ENCODE measurements around the gene HID1.
"Not testable (repeated sequence)": the region's sequence is repeated elsewhere in the genome, so short reads cannot be mapped to it uniquely, and the experiment has no call there.

The HID1 gene

DNA sequence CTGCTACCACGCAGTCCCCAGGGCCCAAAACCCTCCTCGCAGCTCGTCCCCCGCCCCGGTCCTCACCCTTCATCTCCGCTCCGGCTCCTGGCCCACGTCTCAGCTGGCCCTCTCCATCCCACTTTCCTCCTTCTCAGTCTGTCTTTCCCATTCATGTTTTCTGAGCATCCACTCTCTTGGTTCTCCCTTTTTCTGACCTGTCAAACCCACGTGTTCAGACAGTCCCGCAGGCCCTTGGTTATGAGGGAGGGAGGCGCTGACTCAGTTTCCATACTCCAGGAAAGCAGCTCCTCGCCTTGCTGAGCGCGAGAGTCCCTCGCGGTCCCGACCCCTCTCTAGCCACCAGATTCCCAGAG lies 392 bp upstream of the HID1 start:
- intact Hi-C loops (cut with DNase I) = loop anchor here (10.0 kb wide), 1 partner anchor 212 kb away; the partner anchor contains the start of gene SUMO2
- DNase-seq = no peak

DNA sequence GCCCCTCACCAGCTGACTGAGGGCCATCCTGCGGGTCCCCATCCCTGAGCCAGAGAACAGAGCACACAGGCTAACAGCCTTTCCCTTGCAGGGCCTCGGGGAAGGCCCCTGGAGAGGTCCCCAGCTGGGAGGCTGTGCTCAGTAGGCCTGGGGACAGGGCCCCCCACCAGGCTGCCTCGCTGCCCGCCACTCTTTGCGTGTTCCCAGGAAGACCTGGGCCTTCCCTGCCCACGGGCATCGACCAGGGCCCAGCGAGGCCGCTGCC lies 785 bp downstream of the HID1 start:
- intact Hi-C loops (cut with DNase I) = loop anchor here (10.0 kb wide), 1 partner anchor 213 kb away; the partner anchor contains the start of gene SUMO2
- no peak for DNase-seq

GRCh38 chr17:74971069-74971841 lies 1.3 kb downstream of the HID1 start:
- no peak for DNase-seq
- intact Hi-C loops (cut with DNase I) = loop anchor here (10.0 kb wide), 1 partner anchor 214 kb away; the partner anchor contains the start of gene SUMO2

DNA sequence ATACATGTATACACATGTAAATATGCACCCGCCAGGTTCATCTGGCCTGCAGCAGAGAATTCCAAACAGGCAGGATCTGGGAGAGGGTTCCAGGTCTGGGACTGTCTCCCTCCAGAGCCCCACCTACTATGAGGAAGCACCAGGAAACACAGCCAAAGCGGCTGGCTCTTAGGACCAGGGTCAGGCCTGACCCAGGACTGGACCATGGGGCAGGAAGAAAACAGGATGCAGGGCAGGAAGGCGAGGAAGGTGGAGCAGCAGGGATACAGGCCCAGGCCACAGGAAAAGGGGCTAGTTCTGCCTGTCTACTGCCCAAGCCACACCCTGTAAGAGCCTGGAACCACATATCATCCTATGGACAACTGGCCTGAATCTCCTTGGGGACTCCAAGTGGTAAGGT lies 2.2 kb downstream of the HID1 start:
- no peak for DNase-seq
- intact Hi-C loops (cut with DNase I) = loop anchor here (10.0 kb wide), 1 partner anchor 214 kb away; the partner anchor contains the start of gene SUMO2

DNA sequence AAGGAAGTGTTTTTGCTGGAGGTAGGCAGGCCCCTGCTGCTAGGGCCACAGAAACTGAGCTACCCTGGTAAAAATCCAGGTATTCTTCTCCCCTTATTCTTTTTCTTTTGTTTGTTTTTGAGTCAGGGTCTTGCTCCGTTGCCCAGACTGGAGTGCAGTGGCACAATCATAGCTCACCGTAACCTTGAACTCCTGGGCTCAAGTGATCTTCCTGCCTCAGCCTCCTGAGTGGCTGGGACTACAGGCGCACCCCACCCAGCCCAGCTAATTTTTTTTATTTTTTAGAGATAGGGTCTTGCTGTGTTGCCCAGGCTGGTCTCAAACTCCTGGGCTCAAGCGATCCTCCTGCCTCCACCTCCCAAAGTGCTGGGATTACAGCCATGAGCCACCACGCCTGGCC lies 3.1 kb downstream of the HID1 start:
- DNase-seq; intact Hi-C loops (cut with DNase I): not testable (repeated sequence)

DNA sequence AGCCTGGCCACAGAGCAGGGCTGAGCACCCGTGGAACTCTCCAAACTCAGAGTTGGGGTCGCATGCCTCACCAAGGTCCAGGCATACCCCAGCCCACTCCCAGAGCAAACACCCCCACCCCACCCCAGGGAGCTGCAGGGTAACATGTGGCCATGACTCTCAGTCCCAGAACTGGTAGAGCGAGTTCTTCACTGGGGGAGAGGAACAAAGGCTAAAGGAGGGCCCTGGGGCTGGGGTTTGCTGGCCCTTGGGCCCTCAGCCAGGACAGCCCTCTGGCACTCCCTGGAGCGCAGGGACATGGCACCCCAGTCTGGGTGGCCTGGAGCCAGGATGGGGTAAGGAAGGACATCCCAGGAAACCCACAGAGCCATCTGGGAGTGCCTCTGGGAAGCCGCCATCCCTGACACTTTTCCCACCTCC lies 4.2 kb downstream of the HID1 start:
- no peak for DNase-seq
- intact Hi-C loops (cut with DNase I) = no loop called here

DNA sequence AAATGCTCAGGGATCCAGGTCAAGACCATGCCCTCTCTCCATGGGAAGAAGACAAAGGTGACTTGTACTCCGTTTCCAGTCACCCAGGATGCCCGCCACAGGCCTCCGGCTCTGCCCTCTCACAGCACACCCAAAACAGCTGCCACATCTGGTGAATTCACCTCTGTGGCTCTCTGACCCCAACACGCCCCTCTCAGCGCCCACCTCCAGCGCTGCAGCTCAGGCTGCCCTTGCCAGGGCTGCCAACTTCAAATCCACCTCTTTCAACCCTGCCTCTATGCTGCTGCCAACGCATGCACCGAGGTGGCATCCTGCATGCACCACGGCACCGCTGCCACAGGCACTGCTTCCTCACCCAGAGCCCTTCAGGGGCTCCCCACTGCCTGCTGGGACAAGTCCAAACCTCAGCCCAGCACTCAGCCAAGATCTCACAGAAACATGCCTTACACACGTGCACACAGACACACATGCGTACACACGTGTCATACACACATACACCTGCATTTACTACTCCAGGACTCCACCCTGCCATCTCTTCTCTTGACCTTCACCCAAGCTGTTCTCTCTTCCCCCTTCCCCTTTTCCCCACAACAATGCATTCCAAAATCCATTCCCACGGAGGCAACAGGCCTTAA lies 7.5 kb downstream of the HID1 start:
- intact Hi-C loops (cut with DNase I) = loop anchor here (5.0 kb wide), 1 partner anchor 67 kb away; no protein-coding TSS in a partner anchor
- DNase-seq = no peak

- no peak for DNase-seq
- intact Hi-C loops (cut with DNase I) = loop anchor here (5.0 kb wide), 1 partner anchor 68 kb away; no protein-coding TSS in a partner anchor
Observed at GRCh38 chr17:74964246-74964761, 8.3 kb downstream of the HID1 start.

GRCh38 chr17:74963656-74964055 lies 8.9 kb downstream of the HID1 start:
- intact Hi-C loops (cut with DNase I) = loop anchor here (5.0 kb wide), 1 partner anchor 69 kb away; no protein-coding TSS in a partner anchor
- peak in 3 of 42 donors; percentile 20 to 52 (median 36) for DNase-seq

DNA sequence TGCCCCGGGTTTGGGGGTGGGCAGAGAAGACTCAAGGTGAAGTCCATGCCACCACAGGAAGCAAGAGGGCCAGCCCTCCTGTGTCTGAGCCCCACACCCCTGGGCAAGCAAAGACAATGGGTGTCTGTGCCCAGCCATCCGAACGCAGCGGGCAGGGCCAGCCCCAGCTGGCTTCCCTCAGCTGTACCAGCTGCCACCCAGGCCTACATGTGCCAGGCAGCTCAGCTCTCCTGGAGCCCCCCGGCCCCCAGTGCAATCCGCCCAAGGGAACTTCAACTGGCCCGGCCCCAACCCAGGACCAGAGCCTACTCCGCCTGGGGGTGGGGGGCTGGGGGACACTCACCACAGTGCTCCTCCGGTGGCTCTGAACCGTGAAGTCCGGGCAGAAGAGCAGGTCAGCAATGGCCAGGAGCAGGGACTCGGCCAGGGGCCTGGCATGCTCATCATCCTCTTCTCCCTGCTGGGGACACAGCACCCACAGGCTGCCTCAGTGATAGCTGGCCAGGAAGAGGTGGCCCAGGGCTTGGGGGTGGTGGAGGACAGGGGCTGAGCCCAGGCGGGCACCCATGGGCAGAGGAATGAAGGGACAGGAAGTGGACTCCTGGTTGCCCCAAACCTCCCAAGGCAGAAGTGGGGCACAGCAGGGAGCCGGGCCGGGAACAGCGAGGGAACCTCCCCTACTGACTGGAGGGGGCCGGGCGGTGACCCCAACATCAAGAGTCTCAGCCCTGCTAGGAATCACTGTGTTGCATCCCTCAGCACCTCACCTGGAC lies 9.8 kb downstream of the HID1 start:
- intact Hi-C loops (cut with DNase I) = loop anchor here (5.0 kb wide), 1 partner anchor 69 kb away; no protein-coding TSS in a partner anchor
- DNase-seq = peak; percentile 62 to 91 (median 80)

GRCh38 chr17:74961657-74962350 lies 10.8 kb downstream of the HID1 start:
- peak; percentile 77 to 98 (median 92) for DNase-seq
- intact Hi-C loops (cut with DNase I) = loop anchor here (5.0 kb wide), 1 partner anchor 70 kb away; no protein-coding TSS in a partner anchor

DNA sequence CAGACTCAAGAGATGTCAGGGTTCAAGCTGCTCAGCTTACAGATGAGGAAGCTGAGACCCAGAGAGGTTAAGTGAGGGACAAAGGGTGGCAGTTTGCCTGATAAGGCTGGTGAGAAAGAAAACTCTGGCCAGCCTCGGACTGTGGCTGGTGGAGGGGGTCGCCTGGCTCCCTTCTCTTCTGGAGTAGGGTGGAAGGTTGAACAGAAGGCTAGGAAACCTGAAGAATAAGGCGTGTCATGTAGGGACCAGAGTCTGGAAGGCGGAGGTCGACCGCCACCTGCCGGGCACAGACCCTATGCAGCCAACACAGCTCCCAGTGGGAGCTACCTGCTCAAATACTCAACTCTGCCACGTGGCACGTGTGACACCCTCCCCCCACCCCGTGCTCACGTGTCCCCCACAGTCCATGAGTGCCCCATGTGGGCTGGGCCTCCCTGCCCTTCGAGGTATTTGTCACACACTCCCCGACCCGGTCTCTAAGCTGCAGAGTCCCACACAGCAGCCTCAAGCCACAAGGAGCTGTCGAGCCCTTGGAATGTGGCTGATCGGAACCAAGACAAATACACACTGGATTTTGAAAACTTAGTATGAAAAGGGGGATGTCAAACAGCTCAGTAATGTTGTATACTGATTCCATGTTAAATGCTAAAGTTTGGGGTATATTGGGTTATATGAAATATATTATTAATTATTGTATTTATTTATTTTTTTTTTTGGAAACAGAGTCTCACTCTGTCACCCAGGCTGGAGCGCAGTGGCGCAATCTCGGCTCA lies 11.8 kb downstream of the HID1 start:
- DNase-seq = no peak

DNA sequence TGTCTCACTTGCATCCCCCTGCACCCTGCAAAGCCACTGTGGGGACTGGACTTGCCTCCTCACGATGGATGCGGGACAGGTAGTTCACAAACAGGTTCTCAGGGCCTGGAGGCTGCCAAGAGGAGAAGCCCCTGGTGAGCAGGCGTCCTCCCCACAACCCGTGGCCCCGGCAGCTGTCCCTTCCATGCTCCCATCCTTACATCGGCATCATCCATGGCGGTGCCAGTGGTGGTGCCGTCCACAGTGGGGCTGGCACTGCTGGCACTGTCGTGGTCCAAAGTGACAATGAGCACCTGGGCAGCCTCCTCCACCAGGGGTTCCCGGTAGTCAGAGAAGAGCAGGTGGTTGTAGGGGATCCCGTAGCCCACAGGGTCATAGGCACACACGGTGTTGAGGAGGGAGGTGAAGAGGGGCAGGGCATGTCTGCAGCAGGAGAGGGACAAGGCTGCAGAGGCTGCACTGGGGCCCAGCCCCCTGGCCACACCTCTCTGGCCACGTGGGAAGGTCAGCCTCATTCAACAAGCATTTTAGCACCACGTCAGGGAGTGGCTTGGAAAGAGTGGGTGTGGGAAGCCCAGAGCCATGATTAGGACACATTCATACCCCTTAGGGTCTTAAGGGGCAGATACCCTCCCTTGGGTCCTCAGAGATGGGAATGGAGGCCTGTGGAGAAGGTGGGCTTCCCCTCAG lies 12.6 kb downstream of the HID1 start:
- intact Hi-C loops (cut with DNase I) = loop anchor here (5.0 kb wide), 1 partner anchor 72 kb away; no protein-coding TSS in a partner anchor

More for the DNA sequence above, 11.8 kb downstream of the HID1 start:
- intact Hi-C loops (cut with DNase I) = loop anchor here (5.0 kb wide), 1 partner anchor 72 kb away; no protein-coding TSS in a partner anchor

DNA sequence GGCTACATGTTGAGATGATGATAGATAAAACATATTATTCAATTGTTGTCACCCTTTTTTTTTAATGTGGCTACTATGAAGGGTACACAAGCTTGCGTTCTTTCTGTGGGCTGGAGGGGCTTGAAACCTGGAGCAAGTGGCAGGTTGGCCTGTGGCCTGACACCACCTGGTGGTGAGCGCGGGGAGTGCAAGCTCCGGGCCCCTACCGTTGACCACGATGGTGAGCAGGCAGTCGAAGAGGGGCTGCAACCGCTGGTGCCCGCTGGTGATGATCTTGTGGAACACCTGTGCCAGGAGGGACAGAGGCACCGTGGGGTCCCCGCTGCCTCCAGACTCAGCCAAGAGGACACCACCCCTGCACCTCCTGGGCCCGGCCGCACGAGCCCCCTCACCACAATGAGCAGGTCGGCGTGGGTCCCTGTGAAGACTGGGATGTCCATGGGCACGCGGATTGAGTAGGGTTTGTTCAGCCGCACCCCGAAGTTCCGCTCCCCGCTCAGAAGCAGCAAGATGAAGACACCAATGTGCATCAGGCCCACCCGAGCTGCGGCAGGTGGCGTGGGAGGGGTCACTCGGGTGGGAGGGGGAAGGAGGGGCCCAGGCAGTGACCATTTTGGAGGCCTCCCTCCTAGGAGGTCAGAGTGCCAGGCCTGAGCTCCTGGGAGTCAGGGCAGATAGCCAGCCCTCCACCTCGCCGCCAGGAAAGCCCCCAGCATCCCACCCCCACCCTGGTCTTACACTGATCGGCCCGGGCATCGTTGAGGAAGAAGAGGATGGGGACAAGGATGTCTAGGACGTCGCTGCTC lies 14.4 kb downstream of the HID1 start:
- peak in 41 of 42 donors; percentile 46 to 92 (median 78) for DNase-seq
- intact Hi-C loops (cut with DNase I) = no loop called here

More for the DNA sequence above, 12.6 kb downstream of the HID1 start:
- DNase-seq = no peak

DNA sequence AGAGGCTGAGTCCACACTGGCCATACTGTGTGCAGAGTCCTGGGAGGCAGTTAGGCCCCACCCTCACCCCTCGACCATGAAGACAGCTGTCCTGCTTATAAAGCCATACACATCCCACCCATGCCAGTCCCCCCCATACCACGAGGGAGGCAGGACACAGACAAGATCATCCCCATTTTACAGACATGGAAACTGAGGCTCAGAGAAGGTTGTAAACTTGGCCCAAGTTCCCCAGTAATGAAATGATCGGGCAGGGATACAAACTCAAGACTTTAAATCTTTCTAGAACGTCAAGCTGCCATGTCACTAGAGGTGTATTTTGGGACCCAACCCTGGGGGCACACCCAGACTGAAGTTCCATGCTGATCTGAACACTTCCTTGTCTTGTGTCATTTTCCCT lies 16.5 kb downstream of the HID1 start:
- intact Hi-C loops (cut with DNase I) = no loop called here
- no peak for DNase-seq

DNA sequence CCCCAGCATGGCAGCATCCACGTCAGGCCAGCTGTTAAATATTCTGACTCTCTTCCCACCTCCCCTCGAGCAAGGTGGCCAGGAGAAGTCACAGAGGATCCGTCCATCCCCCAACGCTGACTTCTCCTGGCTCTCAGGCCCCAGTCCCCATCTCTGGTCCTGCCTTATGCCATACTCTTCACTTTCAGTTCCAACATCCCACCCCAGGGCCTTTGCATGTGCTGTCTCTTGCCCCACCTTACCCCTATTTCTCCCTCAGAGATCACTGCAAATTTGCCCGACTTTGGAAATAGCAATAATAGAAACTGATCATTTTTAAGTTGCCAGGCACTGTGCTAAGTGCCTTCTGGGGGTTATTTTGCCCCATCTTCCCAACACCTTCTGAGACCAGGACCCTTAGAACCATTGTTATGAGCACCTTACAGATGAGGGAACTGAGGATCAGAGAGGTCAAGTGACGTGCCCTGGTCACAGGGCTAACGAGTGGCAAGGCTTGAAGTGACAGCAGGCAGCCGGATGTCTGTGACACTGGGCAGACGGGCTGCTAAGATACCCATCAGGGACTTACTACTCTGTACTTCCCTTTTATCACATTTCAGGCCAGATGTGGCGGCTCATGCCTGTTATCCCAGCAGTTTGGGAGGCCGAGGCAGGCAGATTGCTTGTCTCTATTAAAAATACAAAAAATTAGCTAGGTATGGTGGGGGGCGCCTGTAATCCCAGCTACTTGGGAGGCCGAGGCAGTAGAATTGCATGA lies 17.7 kb downstream of the HID1 start:
- intact Hi-C loops (cut with DNase I) = no loop called here
- no peak for DNase-seq

Data from head of caudate nucleus (tissue), 42 donors.